Fibroblast of lung (primary cell): Measurements from ENCODE around the gene PPP2R5A.
"Not testable (repeated sequence)": the region's sequence is repeated elsewhere in the genome, so short reads cannot be mapped to it uniquely, and the experiment has no call there.

ENCODE experiments used
- CTCF ChIP-seq, 2 donors: IDR thresholded peaks in 1 of 2; conservative IDR thresholded peaks in 1 of 2; 1 replicate in 1 of 2; 2 replicates in 1 of 2; pipeline ENCODE4 v1.5.1; 2011 to 2012; ENCODE audit warnings: low read length in 2 of 2, control low read depth in 1 of 2, inconsistent platforms in 1 of 2, low read depth in 1 of 2, mild to moderate bottlenecking in 1 of 2
- EZH2 ChIP-seq: IDR thresholded peaks from 2 replicates; pipeline ENCODE4 v1.5.1; 2012; ENCODE audit warnings: low read length, control low read depth, mild to moderate bottlenecking; ENCODE audit errors: missing control alignments

DNA sequence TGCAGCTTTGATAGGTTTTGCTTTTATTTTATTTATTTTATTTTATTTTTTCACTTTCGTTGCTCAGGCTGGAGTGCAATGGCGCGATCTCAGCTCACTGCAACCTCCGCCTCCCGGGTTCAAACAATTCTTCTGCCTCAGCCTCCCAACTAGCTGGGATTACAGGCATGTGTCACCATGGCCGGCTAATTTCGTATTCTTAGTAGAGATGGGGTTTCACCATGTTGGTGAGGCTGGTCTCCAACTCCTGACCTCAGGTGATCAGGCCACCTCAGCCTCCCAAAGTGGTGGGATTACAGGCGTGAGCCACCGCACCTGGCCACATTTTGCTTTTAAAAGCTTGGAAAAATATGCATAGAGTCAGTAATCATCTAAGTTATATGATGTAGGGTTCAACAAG lies 2.8 kb downstream of the PPP2R5A start:
- not testable (repeated sequence) for TF ChIP-seq EZH2; CTCF (conservative IDR thresholded peaks at IDR 0.05 in 1 of 2, IDR thresholded peaks at IDR 0.05 in 1 of 2; ENCODE audit: low read depth in 1 of 2, low read length in 2 of 2)
